Ramos (cell line): Measurements from ENCODE around the gene PABPC5.

ENCODE experiments used
- in situ Hi-C: fragments of 300-500 bp; cut with MboI; formaldehyde crosslinking; loops from one replicate; pipeline ENCODE4 v1.14.3; 2022; ENCODE audit warnings: low sequenced_read_pairs; ENCODE audit not compliant: unreplicated experiment

Gene PABPC5

DNA sequence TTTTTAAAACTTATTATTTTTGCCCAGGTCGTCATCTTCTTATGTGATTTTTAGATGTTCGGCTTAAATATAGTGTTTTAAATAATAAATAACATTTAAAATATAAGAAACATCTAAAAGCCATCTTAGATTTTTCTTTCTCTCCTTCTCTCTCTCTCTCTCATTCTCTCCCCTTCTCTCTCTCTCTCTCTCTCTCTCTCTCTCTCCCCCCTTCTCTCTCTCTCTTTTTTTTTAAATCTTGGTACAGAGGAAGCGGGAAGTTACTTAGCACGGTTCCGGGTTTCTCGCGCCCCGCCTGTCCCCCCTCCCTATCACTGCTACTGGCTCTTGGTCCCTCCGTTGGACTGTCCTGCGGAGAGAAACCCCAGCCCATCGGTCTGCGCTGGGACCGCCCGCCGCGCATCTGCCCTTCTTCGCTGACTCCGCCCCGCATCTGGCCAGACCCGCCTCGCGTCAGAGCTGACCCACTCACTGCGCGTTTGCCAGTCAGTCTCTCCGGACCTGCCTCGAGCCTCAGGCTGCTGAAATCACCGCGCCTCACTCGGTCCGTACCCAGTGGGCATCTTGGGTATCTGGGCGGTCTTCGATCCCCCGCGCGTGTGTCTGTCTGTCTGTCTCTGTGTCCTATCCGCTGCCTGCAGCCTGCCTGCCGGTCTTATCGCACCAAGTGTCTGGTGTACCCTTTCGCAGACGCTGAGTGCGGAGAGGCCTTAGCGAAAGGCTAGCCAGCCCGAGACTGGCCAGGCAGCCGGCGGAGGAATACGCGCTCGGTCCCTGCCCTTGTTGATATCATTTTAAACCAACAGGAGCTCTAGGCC, at the start of gene PABPC5:
PABPC5 (plus strand) TSS at position 489 of the 818 bp plus-strand sequence. CDS start 739 bp downstream, outside the sequence.
- in situ Hi-C loops = no loop called here

- in situ Hi-C loops = no loop called here
Measured at GRCh38 chrX:91389026-91389425, 45.6 kb upstream of the PABPC5 start.

GRCh38 chrX:91414713-91415112, 19.9 kb upstream of the PABPC5 start:
- in situ Hi-C loops = no loop called here

- in situ Hi-C loops = no loop called here
Measured at GRCh38 chrX:91435395-91435794, 756 bp downstream of the PABPC5 start.
